HepG2 (cell line): Measurements from ENCODE around the gene PEX11A. TPM values are rescaled to one million over a fixed set of nuclear protein-coding genes. Genes with fewer than 3 reads are reported as not detected.

ENCODE experiments used
- AGO2 ChIP-seq: fragments of 200-400 bp; formaldehyde crosslinking; optimal IDR thresholded peaks from 2 replicates; pipeline ENCODE3; 2017; ENCODE audit warnings: mild to moderate bottlenecking, low read depth, low read length, moderate library complexity
- AKNA ChIP-seq: sonication (generic); formaldehyde crosslinking; IDR thresholded peaks from 2 replicates; pipeline ENCODE4 v1.4.0; 2020; ENCODE audit warnings: missing genetic modification reagents, borderline replicate concordance
- ATAD3A ChIP-seq: sonication (generic); formaldehyde crosslinking; IDR thresholded peaks from 2 replicates; pipeline ENCODE4 v1.4.0; 2020; ENCODE audit warnings: missing genetic modification reagents
- CHCHD3 ChIP-seq: sonication (generic); formaldehyde crosslinking; IDR thresholded peaks from 2 replicates; pipeline ENCODE4 v1.8.0; 2022; ENCODE audit warnings: mild to moderate bottlenecking, missing genetic modification reagents, moderate library complexity
- E2F5 ChIP-seq: sonication (generic); formaldehyde crosslinking; conservative IDR thresholded peaks from 2 replicates; pipeline ENCODE4 v1.4.0; 2020; ENCODE audit warnings: missing genetic modification reagents
- IKZF4 ChIP-seq: sonication (generic); formaldehyde crosslinking; IDR thresholded peaks from 2 replicates; pipeline ENCODE4 v1.5.1; 2020; ENCODE audit warnings: borderline replicate concordance, mild to moderate bottlenecking, low read depth, missing genetic modification reagents; ENCODE audit errors: not compliant biosample characterization
- IRX3 ChIP-seq: sonication (generic); formaldehyde crosslinking; IDR thresholded peaks from 2 replicates; pipeline ENCODE4 v1.8.1; 2023; ENCODE audit warnings: mild to moderate bottlenecking, low read depth, missing genetic modification reagents, borderline replicate concordance
- MYNN ChIP-seq: sonication (generic); formaldehyde crosslinking; IDR thresholded peaks from 2 replicates; pipeline ENCODE4 v1.4.0; 2020; ENCODE audit warnings: mild to moderate bottlenecking, low read depth, missing genetic modification reagents
- PCBP1 ChIP-seq: fragments of 200-400 bp; formaldehyde crosslinking; IDR thresholded peaks from 2 replicates; pipeline ENCODE4 v1.6.1; 2017; ENCODE audit warnings: mild to moderate bottlenecking, low read depth, low read length, borderline replicate concordance
- PRDM15 ChIP-seq: sonication (generic); formaldehyde crosslinking; IDR thresholded peaks from 2 replicates; pipeline ENCODE4 v1.4.0; 2020; ENCODE audit warnings: missing genetic modification reagents
- SP1 ChIP-seq, 2 experiments: fragments of 450-650 bp in 1 of 2; sonication (generic) in 1 of 2; formaldehyde crosslinking in 1 of 2; IDR thresholded peaks; 2 replicates each; pipeline versions ENCODE4 v1.4.0 to v1.6.1; 2016 to 2020; ENCODE audit warnings: missing genetic modification reagents in 1 of 2
- ZNF280D ChIP-seq: sonication (generic); formaldehyde crosslinking; IDR thresholded peaks from 2 replicates; pipeline ENCODE4 v1.5.1; 2020; ENCODE audit warnings: mild to moderate bottlenecking, missing genetic modification reagents
- ZNF337 ChIP-seq: sonication (generic); formaldehyde crosslinking; IDR thresholded peaks from 2 replicates; pipeline ENCODE4 v1.5.1; 2020; ENCODE audit warnings: missing genetic modification reagents, low read depth, mild to moderate bottlenecking, borderline replicate concordance
- ZNF572 ChIP-seq: sonication (generic); formaldehyde crosslinking; IDR thresholded peaks from 2 replicates; pipeline ENCODE4 v1.5.1; 2020; ENCODE audit warnings: mild to moderate bottlenecking, missing genetic modification reagents
- ZNF619 ChIP-seq: sonication (generic); formaldehyde crosslinking; IDR thresholded peaks from 2 replicates; pipeline ENCODE4 v1.4.0; 2020; ENCODE audit warnings: mild to moderate bottlenecking, missing genetic modification reagents
- ZNF878 ChIP-seq: sonication (generic); formaldehyde crosslinking; IDR thresholded peaks from 2 replicates; pipeline ENCODE4 v1.8.1; 2023; ENCODE audit warnings: mild to moderate bottlenecking, missing genetic modification reagents, moderate library complexity
- polyA plus RNA-seq, 8 experiments: library from polyadenylated mRNA; depleted of rRNA in 3 of 8; stranded (reverse) in 7 of 8; unstranded in 1 of 8; fragments of >200 nt; fragmentation: Illumina TruSeq in 4 of 8; extraction: Trizol in 4 of 8; gene quantifications; 2 replicates each; pipeline versions ENCODE4 v1.2.1 to v1.2.3, GENCODE V29; 2011 to 2016; ENCODE audit warnings: low read depth in 4 of 8, missing spikeins in 1 of 8, mixed read lengths in 1 of 8; ENCODE audit not compliant: insufficient read depth in 1 of 8
- total RNA-seq, 5 experiments: library from RNA; depleted of rRNA; stranded (reverse); fragments of >200 nt; fragmentation: Illumina TruSeq; extraction: Trizol; gene quantifications; 2 replicates each; pipeline ENCODE4 v1.2.3, GENCODE V29; 2016; ENCODE audit warnings: low read depth in 1 of 5

PEX11A gene
- total and polyA plus RNA-seq, 2 of the 13 experiments (the other 11 are each of a cell fraction or from before 2014, with no cell fraction given) = 9.9 to 15.1 TPM

- TF ChIP-seq MYNN (CRISPR knock-in tag) (no peak), ZNF572 (no peak), ZNF878 (no peak), PCBP1 (no peak), AGO2 (no peak), AKNA (CRISPR knock-in tag) (no peak), E2F5 (CRISPR knock-in tag) (no peak), SP1 (IDR thresholded peaks at IDR 0.05) (no peak), SP1 (CRISPR knock-in tag; IDR thresholded peaks at IDR 0.05) (no peak), IKZF4 (CRISPR knock-in tag) (no peak), IRX3 (no peak), CHCHD3 (CRISPR knock-in tag) (no peak), ZNF619 (CRISPR knock-in tag) (no peak), PRDM15 (CRISPR knock-in tag) (no peak), ZNF337 (CRISPR knock-in tag) (no peak), ATAD3A (CRISPR knock-in tag) (no peak), ZNF280D (0 out of 2 replicates have a peak, but pooled peaks have one; percentile 62)
Measured at GRCh38 chr15:89680282-89680873, 10.2 kb downstream of the PEX11A start (continued).
